Vagina (tissue), 2 donors: ENCODE data around the gene FECH.

ENCODE experiments used
- POLR2AphosphoS5 ChIP-seq, 2 donors: sonication (generic); formaldehyde crosslinking; IDR thresholded peaks; one replicate each; pipeline ENCODE4 v1.9.0; 2017; ENCODE audit warnings: antibody characterized with exemption in 2 of 2, mild to moderate bottlenecking in 2 of 2, low read depth in 1 of 2; ENCODE audit not compliant: insufficient read depth in 1 of 2
- TF ChIP-seq, protein P1 (sequence below), 3 experiments: fragments of 450-650 bp in 2 of 3; fragments of 200-600 bp in 1 of 3; sonication (generic) in 1 of 3; IDR thresholded peaks; one replicate each; pipeline ENCODE4 v1.5.1; 2017 to 2019; ENCODE audit warnings: antibody characterized with exemption in 3 of 3, mild to moderate bottlenecking in 2 of 3, moderate library complexity in 2 of 3

DNA sequence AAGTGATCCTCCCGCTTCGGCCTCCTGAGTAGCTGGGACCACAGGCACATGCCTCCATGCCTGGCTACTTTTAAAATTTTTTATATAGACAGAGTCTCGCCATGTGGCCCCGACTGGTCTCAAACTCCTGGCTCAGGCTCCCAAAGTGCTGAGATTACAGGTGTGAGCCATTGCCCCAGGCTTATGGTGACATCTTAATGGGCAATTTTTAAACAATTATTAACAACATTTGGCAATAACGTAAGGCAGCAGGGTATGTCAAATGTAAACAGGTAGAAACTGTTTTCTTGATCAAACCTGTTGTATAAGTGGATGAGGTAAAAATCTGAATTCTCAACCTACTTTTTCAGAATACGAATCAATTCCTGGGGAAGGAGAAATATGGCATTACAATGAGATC is 11.0 kb downstream of the FECH start:
- TF ChIP-seq, protein P1, sequence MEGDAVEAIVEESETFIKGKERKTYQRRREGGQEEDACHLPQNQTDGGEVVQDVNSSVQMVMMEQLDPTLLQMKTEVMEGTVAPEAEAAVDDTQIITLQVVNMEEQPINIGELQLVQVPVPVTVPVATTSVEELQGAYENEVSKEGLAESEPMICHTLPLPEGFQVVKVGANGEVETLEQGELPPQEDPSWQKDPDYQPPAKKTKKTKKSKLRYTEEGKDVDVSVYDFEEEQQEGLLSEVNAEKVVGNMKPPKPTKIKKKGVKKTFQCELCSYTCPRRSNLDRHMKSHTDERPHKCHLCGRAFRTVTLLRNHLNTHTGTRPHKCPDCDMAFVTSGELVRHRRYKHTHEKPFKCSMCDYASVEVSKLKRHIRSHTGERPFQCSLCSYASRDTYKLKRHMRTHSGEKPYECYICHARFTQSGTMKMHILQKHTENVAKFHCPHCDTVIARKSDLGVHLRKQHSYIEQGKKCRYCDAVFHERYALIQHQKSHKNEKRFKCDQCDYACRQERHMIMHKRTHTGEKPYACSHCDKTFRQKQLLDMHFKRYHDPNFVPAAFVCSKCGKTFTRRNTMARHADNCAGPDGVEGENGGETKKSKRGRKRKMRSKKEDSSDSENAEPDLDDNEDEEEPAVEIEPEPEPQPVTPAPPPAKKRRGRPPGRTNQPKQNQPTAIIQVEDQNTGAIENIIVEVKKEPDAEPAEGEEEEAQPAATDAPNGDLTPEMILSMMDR (IDR thresholded peaks at IDR 0.05): no peak
- TF ChIP-seq POLR2AphosphoS5 (IDR thresholded peaks at IDR 0.05; ENCODE audit: insufficient read depth in 1 of 2, low read depth in 1 of 2): no peak
